HL-60 (cell line): ENCODE results near the gene GPR173.

Source experiments
- DNase-seq, 2 experiments: peaks; one replicate each; pipeline ENCODE4 v3.0.0-alpha.2; 2010 to 2020; ENCODE audit warnings: low read depth in 1 of 2, low spot score in 1 of 2
- H3K27ac ChIP-seq: fragments of 250-450 bp; sonication (Bioruptor Pico); replicated peaks from 2 replicates; pipeline ENCODE4 v1.5.1; 2020; ENCODE audit warnings: mild to moderate bottlenecking, moderate library complexity
- H3K27me3 ChIP-seq: fragments of 250-450 bp; sonication (Bioruptor Pico); 2 replicates; pipeline ENCODE4 v1.5.1; 2021; ENCODE audit warnings: mild to moderate bottlenecking, moderate library complexity; ENCODE audit not compliant: insufficient read depth, poor library complexity, severe bottlenecking
- H3K4me3 ChIP-seq: replicated peaks from 2 replicates; pipeline ENCODE4 v1.5.1; 2011; ENCODE audit warnings: mild to moderate bottlenecking, control low read depth, low read length; ENCODE audit not compliant: insufficient read depth
- CTCF ChIP-seq: IDR thresholded peaks from one replicate; pipeline ENCODE4 v1.5.1; 2011; ENCODE audit warnings: low read length, control low read depth, inconsistent platforms; ENCODE audit not compliant: insufficient read depth
- GABPA ChIP-seq: IDR thresholded peaks from 2 replicates; pipeline ENCODE4 v1.6.1; 2012; ENCODE audit warnings: low read depth
- POLR2AphosphoS5 ChIP-seq: IDR thresholded peaks from 2 replicates; pipeline ENCODE4 v1.6.1; 2012; ENCODE audit warnings: low read depth
- REST ChIP-seq: IDR thresholded peaks from 2 replicates; pipeline ENCODE4 v1.6.1; 2012; ENCODE audit warnings: low read depth; ENCODE audit not compliant: insufficient replicate concordance
- SPI1 ChIP-seq: IDR thresholded peaks from 2 replicates; pipeline ENCODE4 v1.6.1; 2012; ENCODE audit warnings: low read depth, mild to moderate bottlenecking, borderline replicate concordance

GPR173 gene

GRCh38 chrX:53003111-53003510, 45.5 kb upstream of the GPR173 start:
- H3K27ac ChIP-seq: no peak overlapping the region
- TF ChIP-seq CTCF: no peak
- no peak for TF ChIP-seq GABPA
- TF ChIP-seq SPI1: no peak
- no peak for TF ChIP-seq POLR2AphosphoS5
- TF ChIP-seq REST: no peak
- H3K4me3 ChIP-seq: no peak overlapping the region
- H3K27me3 ChIP-seq: no peaks in the 10 kb centered on the region
- DNase-seq: no peak

- no peak for TF ChIP-seq CTCF
- no peak for TF ChIP-seq REST
- no peak for TF ChIP-seq SPI1
- TF ChIP-seq POLR2AphosphoS5: no peak
- Histone ChIP-seq H3K27ac (no peak overlapping the region), H3K4me3 (no peak overlapping the region), H3K27me3 (no peaks in the 10 kb centered on the region)
- no peak for DNase-seq
Observed at GRCh38 chrX:53004038-53004437, 44.6 kb upstream of the GPR173 start.

GRCh38 chrX:53004811-53005210, 43.8 kb upstream of the GPR173 start:
- DNase-seq: no peak
- TF ChIP-seq REST (no peak), SPI1 (no peak), POLR2AphosphoS5 (no peak), GABPA (no peak), CTCF (no peak)
- Histone ChIP-seq H3K4me3 (no peak overlapping the region), H3K27me3 (no peaks in the 10 kb centered on the region), H3K27ac (no peak overlapping the region)
